Stomach (tissue), 9 donors: ENCODE data around the gene SNORC. TPM values are rescaled to one million over a fixed set of nuclear protein-coding genes. Genes with fewer than 3 reads are reported as not detected.
A peak's percentile ranks its signal among the peaks of the same experiment; 100 is the strongest.
"Not testable (repeated sequence)": the region's sequence is repeated elsewhere in the genome, so short reads cannot be mapped to it uniquely, and the experiment has no call there.

Experiments
- DNase-seq, 2 donors: peaks; one replicate each; pipeline versions ENCODE4 v3.0.0 to v3.0.0-alpha.2; 2013 to 2019
- H3K27ac ChIP-seq, 5 donors: fragments of 200-600 bp in 4 of 5; sonication (generic) in 4 of 5; one replicate each; pipeline ENCODE4 v1.5.1; 2013 to 2019; ENCODE audit warnings: mild to moderate bottlenecking in 1 of 5, moderate library complexity in 1 of 5
- H3K27me3 ChIP-seq, 3 donors: fragments of 200-600 bp; sonication (generic); one replicate each; pipeline ENCODE4 v1.5.1; 2017 to 2019; ENCODE audit warnings: mixed run types in 1 of 3
- H3K36me3 ChIP-seq, 4 donors: fragments of 200-600 bp; sonication (generic); 1 replicate in 3 of 4; 2 replicates in 1 of 4; pipeline ENCODE4 v1.5.1; 2016 to 2019
- H3K4me1 ChIP-seq, 4 donors: fragments of 200-600 bp; sonication (generic); one replicate each; pipeline ENCODE4 v1.5.1; 2016 to 2019
- H3K4me3 ChIP-seq, 4 donors: fragments of 200-600 bp; sonication (generic) in 3 of 4; one replicate each; pipeline ENCODE4 v1.5.1; 2016 to 2019; ENCODE audit warnings: mild to moderate bottlenecking in 1 of 4
- H3K9me3 ChIP-seq, 4 donors: fragments of 200-600 bp; sonication (generic); one replicate each; pipeline ENCODE4 v1.5.1; 2016 to 2019
- EP300 ChIP-seq: sonication (generic); formaldehyde crosslinking; IDR thresholded peaks from one replicate; pipeline ENCODE4 v1.6.1; 2017; ENCODE audit warnings: antibody characterized with exemption
- POLR2A ChIP-seq, 4 donors: fragments of 450-650 bp; IDR thresholded peaks; one replicate each; pipeline ENCODE4 v1.6.1; 2016; ENCODE audit warnings: antibody characterized with exemption in 4 of 4, control low read depth in 2 of 4, mild to moderate bottlenecking in 1 of 4, moderate library complexity in 1 of 4
- POLR2AphosphoS5 ChIP-seq, 3 donors: sonication (generic); formaldehyde crosslinking; IDR thresholded peaks; one replicate each; pipeline ENCODE4 v1.6.1; 2016; ENCODE audit warnings: antibody characterized with exemption in 3 of 3
- WGBS, 5 donors: extraction: QIAGEN DNeasy Blood & Tissue Kit in 3 of 5; methylation state at CpG; one replicate each; pipeline versions ENCODE4 v1.1.5 to v1.1.7; 2013 to 2018; 5-methylcytosine and 5-hydroxymethylcytosine counted together
- intact Hi-C: fragments of 100-400 bp; cut with DNase I; formaldehyde crosslinking; loops from one replicate; pipeline ENCODE4 v1.15.1; 2023; ENCODE audit warnings: low total_unique reads
- polyA plus RNA-seq, 3 donors: library from polyadenylated mRNA; stranded (reverse); fragments of 200-250 nt; gene quantifications; one replicate each; pipeline ENCODE4 v1.2.3, GENCODE V29; 2013
- total RNA-seq, 5 donors: library from RNA; depleted of rRNA; stranded (reverse); fragments of >200 nt; gene quantifications; one replicate each; pipeline versions ENCODE4 v1.1.0 to v1.2.3, GENCODE V29; 2014 to 2016
- TF ChIP-seq, protein P1 (sequence below), 7 experiments: fragments of 450-650 bp in 4 of 7; fragments of 200-600 bp in 3 of 7; sonication (generic) in 3 of 7; IDR thresholded peaks; one replicate each; pipeline ENCODE4 v1.5.1; 2016 to 2019; ENCODE audit warnings: antibody characterized with exemption in 7 of 7, control low read depth in 2 of 7, mild to moderate bottlenecking in 1 of 7
- donor health status: healthy with polysubstance abuse.
- donor health status: Bipolar disorder and iron deficiency.
- donor health status: healthy.

The SNORC gene
- total and polyA plus RNA-seq, 8 donors: 0.55 to 23.8 (median 6.3) TPM; not detected in 1

DNA sequence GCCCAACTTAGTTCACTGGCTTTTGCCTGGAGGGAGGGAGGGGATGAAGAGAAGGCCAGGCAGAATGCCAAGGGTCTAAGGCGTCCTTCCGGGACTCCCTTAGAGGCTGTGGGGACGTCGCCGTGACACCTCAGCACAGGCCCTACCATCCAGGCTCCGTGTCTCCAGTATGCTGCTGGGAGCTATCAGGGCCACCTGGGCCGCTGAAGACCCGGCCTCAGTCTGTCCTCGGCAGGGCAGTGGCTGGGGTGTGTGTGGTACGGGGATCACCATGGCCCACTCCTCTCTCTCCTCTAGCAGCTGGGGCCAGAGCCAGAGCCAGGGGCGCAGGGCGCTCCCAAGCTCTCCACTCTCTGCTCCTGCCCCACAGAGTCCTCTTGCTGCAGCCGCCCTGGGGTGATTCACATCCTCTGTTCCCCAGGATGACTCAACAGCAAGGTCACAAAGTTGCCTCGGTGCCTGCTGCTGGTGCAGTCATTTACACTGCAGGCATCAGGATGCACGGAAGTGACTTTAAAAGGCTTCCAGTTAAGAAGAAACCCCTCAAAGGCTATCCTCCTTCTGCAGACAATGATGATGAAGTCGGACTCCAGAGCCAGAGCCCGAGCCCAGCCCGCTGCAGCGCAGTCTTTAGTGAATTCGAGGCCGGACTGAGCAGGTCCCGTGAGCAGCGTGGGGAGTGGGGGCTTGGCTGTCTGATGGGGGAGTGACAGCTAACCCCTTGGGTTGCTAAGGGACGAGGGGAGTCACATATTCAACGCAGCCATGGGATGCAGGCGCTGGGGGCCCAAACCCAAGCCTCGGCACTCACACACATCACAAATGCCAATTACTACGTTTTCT lies 31.9 kb downstream of the SNORC start:
- H3K27me3 ChIP-seq: peaks cover 0 to 14% (median 0%) of the 10 kb centered on the region in 3 donors
- intact Hi-C loops: no loop called here
- H3K36me3 ChIP-seq: no peaks in the 10 kb centered on the region

DNA sequence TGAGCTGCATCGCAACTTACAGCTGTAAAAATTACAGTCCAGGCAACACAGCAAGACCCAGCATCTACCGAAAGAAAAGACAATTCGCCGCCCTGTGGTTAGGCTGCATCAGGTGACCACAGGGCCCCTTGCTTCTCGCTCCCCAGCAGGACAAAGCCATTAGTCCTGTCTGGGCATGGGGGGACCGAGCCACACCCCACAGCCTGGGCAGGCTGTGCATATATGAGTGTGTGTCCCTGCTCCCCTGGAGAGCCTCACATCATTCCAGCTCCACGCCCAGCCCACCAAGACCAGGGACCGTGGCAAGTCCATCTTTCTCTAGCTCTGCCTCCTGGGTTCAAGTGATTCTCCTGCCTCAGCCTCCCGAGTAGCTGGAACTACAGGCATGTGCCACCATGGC lies 33.9 kb downstream of the SNORC start:
- Histone ChIP-seq H3K27ac (no peak overlapping the region), H3K4me3 (no peak overlapping the region), H3K9me3 (no peaks in the 10 kb centered on the region), H3K27me3 (peaks cover 0 to 14% (median 0%) of the 10 kb centered on the region in 3 donors), H3K4me1 (no peaks in the 10 kb centered on the region), H3K36me3 (no peaks in the 10 kb centered on the region)
- TF ChIP-seq POLR2AphosphoS5 (IDR thresholded peaks at IDR 0.05) (no peak), EP300 (no peak), POLR2A (IDR thresholded peaks at IDR 0.05) (no peak)
- TF ChIP-seq, protein P1, sequence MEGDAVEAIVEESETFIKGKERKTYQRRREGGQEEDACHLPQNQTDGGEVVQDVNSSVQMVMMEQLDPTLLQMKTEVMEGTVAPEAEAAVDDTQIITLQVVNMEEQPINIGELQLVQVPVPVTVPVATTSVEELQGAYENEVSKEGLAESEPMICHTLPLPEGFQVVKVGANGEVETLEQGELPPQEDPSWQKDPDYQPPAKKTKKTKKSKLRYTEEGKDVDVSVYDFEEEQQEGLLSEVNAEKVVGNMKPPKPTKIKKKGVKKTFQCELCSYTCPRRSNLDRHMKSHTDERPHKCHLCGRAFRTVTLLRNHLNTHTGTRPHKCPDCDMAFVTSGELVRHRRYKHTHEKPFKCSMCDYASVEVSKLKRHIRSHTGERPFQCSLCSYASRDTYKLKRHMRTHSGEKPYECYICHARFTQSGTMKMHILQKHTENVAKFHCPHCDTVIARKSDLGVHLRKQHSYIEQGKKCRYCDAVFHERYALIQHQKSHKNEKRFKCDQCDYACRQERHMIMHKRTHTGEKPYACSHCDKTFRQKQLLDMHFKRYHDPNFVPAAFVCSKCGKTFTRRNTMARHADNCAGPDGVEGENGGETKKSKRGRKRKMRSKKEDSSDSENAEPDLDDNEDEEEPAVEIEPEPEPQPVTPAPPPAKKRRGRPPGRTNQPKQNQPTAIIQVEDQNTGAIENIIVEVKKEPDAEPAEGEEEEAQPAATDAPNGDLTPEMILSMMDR (IDR thresholded peaks at IDR 0.05): no peak
- DNase-seq: peak in 1 of 2 donors; percentile 8
- intact Hi-C loops: no loop called here
- WGBS, 5 donors: 78 to 97% (median 83%) methylated on average over 8 to 9 of the region's 9 CpGs

More for the DNA sequence above, 31.9 kb downstream of the SNORC start:
- H3K4me1 ChIP-seq: no peaks in the 10 kb centered on the region
- peak in 1 of 2 donors; percentile 29 for DNase-seq
- no peaks in the 10 kb centered on the region for H3K9me3 ChIP-seq
- H3K27ac ChIP-seq: no peak overlapping the region
- H3K4me3 ChIP-seq: no peak overlapping the region
- no peak for TF ChIP-seq POLR2A (IDR thresholded peaks at IDR 0.05)
- no peak for TF ChIP-seq POLR2AphosphoS5 (IDR thresholded peaks at IDR 0.05)
- TF ChIP-seq EP300: no peak
- TF ChIP-seq, protein P1 (IDR thresholded peaks at IDR 0.05): no peak
- WGBS, 5 donors: 78 to 85% (median 82%) methylated on average over 17 to 28 of the region's 28 CpGs

DNA sequence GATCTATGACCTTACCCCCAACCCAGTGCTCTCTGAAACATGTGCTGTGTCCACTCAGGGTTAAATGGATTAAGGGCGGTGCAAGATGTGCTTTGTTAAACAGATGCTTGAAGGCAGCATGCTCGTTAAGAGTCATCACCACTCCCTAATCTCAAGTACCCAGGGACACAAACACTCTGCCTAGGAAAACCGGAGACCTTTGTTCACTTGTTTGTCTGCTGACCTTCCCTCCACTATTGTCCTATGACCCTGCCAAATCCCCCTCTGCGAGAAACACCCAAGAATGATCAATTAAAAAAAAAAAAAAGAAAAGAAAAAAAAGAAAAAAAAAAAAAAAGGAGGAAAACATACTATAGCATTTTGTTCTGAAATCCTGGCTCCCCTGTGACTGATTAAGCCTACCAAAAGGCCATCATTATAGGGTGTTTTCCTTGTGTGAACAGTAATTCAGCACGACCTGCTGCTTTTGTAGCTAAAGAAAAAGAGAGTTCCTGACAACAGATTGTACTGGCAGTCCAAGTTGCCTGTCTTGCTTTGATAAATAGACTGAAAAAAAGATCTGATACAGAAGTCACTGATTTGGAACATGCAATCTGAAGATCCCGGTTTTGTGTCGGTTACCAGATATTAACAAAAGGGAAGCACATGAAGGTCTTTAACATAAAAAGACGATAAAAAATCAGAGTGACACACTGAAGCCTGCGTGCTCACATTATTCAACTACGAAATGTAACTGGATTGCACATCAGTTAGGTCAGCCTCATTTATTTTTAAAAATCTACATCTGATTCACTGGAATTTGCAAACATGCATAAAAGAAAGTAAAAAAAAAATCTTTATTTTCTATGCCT lies 37.0 kb downstream of the SNORC start:
- H3K4me3 ChIP-seq, H3K36me3 ChIP-seq, H3K4me1 ChIP-seq, DNase-seq, intact Hi-C loops, H3K27ac ChIP-seq: not testable (repeated sequence)
- 68 to 75% (median 71%) methylated on average over 6 to 9 of the region's 10 CpGs for WGBS, 5 donors
- H3K9me3 ChIP-seq: peaks cover 0 to 15% (median 8%) of the 10 kb centered on the region in 4 donors
- peaks cover 0 to 17% (median 0%) of the 10 kb centered on the region in 3 donors for H3K27me3 ChIP-seq

DNA sequence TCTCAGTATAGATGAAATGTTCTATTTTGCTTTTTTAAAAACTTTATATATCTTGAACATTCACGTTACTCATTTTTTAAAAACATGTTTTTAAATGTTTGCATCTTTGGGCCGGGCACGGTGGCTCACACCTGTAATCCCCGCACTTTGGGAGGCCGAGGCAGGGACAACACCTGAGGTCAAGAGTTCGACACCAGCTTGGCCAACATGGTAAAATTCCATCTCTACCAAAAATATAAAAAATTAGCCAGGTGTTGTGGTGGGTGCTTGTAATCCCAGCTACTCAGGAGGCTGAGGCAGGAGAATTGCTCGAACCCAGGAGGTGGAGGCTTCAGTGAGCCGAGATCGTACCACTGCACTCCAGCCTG lies 37.6 kb downstream of the SNORC start:
- 93 to 97% (median 95%) methylated on average over 9 of the region's 9 CpGs for WGBS, 5 donors
- H3K27me3 ChIP-seq: peaks cover 0 to 12% (median 0%) of the 10 kb centered on the region in 3 donors
- intact Hi-C loops, H3K27ac ChIP-seq, H3K4me1 ChIP-seq, H3K36me3 ChIP-seq, H3K4me3 ChIP-seq: not testable (repeated sequence)
- peaks cover 0 to 20% (median 10%) of the 10 kb centered on the region in 4 donors for H3K9me3 ChIP-seq
- peak in 1 of 2 donors; percentile 17 for DNase-seq

DNA sequence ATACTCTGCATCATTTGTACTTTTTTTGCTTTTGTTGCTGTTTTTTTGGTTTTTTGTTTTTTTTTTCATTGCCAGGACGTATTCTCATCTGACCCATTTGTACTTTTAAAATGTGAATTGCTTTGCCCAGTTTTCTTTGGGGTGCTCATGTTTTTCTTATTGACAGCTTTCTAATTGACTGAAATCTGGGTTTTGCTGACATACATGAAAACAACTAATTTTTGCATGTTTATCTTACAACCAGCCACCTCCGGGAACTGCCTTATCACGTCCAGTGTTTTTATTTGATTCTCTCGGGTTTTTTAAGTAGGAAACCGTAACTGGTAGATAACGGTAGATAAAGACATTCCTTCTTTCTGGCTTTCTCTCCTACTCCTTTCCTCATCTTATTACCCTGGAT lies 38.6 kb downstream of the SNORC start:
- no peak for TF ChIP-seq POLR2A (IDR thresholded peaks at IDR 0.05)
- no peak for TF ChIP-seq EP300
- no peak for TF ChIP-seq POLR2AphosphoS5 (IDR thresholded peaks at IDR 0.05)
- TF ChIP-seq, protein P1 (IDR thresholded peaks at IDR 0.05): no peak
- Histone ChIP-seq H3K4me3 (no peak overlapping the region), H3K9me3 (peaks cover 0 to 20% (median 10%) of the 10 kb centered on the region in 4 donors), H3K36me3 (no peaks in the 10 kb centered on the region), H3K27me3 (peaks cover 0 to 12% (median 0%) of the 10 kb centered on the region in 3 donors), H3K27ac (no peak overlapping the region), H3K4me1 (no peaks in the 10 kb centered on the region)
- intact Hi-C loops: no loop called here
- 31 to 52% (median 37%) methylated on average over 6 of the region's 6 CpGs for WGBS, 5 donors
- DNase-seq: no peak
